ENCODE measurements around the gene PCDHGC5. TPM values are rescaled to one million over a fixed set of nuclear protein-coding genes. Genes with fewer than 3 reads are reported as not detected.

The PCDHGC5 gene
- total RNA-seq, 1 experiment from 2014 or later = not detected

- in situ Hi-C loops (cut with HindIII; ENCODE audit: low pct_unique_long_range_greater_than_20kb, low sequenced_read_pairs) = no loop called here
- DNase-seq (ENCODE audit: low read depth) = peak; percentile 96
These were observed 32.4 kb downstream of the PCDHGC5 start for GRCh38 chr5:141521244-141521781.

- DNase-seq (ENCODE audit: low read depth) = no peak
- in situ Hi-C loops (cut with HindIII; ENCODE audit: low pct_unique_long_range_greater_than_20kb, low sequenced_read_pairs) = no loop called here
These were observed 33.4 kb downstream of the PCDHGC5 start for GRCh38 chr5:141522301-141522700.

GRCh38 chr5:141523991-141524390 is 35.1 kb downstream of the PCDHGC5 start:
- in situ Hi-C loops (cut with HindIII; ENCODE audit: low pct_unique_long_range_greater_than_20kb, low sequenced_read_pairs) = no loop called here
- no peak for DNase-seq (ENCODE audit: low read depth)

- DNase-seq (ENCODE audit: low read depth) = peak; percentile 96
- in situ Hi-C loops (cut with HindIII; ENCODE audit: low pct_unique_long_range_greater_than_20kb, low sequenced_read_pairs) = no loop called here
These were observed 36.0 kb downstream of the PCDHGC5 start for GRCh38 chr5:141524604-141525597.

- in situ Hi-C loops (cut with HindIII; ENCODE audit: low pct_unique_long_range_greater_than_20kb, low sequenced_read_pairs) = no loop called here
- DNase-seq (ENCODE audit: low read depth) = peak; percentile 13
These were observed 36.8 kb downstream of the PCDHGC5 start for GRCh38 chr5:141525653-141526052.

- no peak for DNase-seq (ENCODE audit: low read depth)
- in situ Hi-C loops (cut with HindIII; ENCODE audit: low pct_unique_long_range_greater_than_20kb, low sequenced_read_pairs) = no loop called here
These were observed 38.5 kb downstream of the PCDHGC5 start for GRCh38 chr5:141527426-141527825.

GRCh38 chr5:141528291-141528984 is 39.6 kb downstream of the PCDHGC5 start:
- in situ Hi-C loops (cut with HindIII; ENCODE audit: low pct_unique_long_range_greater_than_20kb, low sequenced_read_pairs) = no loop called here
- no peak for DNase-seq (ENCODE audit: low read depth)

GRCh38 chr5:141529002-141529401 is 40.1 kb downstream of the PCDHGC5 start:
- in situ Hi-C loops (cut with HindIII; ENCODE audit: low pct_unique_long_range_greater_than_20kb, low sequenced_read_pairs) = no loop called here
- no peak for DNase-seq (ENCODE audit: low read depth)

- no peak for DNase-seq (ENCODE audit: low read depth)
- in situ Hi-C loops (cut with HindIII; ENCODE audit: low pct_unique_long_range_greater_than_20kb, low sequenced_read_pairs) = no loop called here
These were observed 41.0 kb downstream of the PCDHGC5 start for GRCh38 chr5:141529873-141530272.

- no peak for DNase-seq (ENCODE audit: low read depth)
- in situ Hi-C loops (cut with HindIII; ENCODE audit: low pct_unique_long_range_greater_than_20kb, low sequenced_read_pairs) = no loop called here
These were observed 43.8 kb downstream of the PCDHGC5 start for GRCh38 chr5:141532726-141533125.

- in situ Hi-C loops (cut with HindIII; ENCODE audit: low pct_unique_long_range_greater_than_20kb, low sequenced_read_pairs) = no loop called here
- DNase-seq (ENCODE audit: low read depth) = no peak
These were observed 45.0 kb downstream of the PCDHGC5 start for GRCh38 chr5:141533897-141534296.

GRCh38 chr5:141534492-141535213 is 45.8 kb downstream of the PCDHGC5 start:
- in situ Hi-C loops (cut with HindIII; ENCODE audit: low pct_unique_long_range_greater_than_20kb, low sequenced_read_pairs) = no loop called here
- DNase-seq (ENCODE audit: low read depth) = no peak

Other genes starting within 250 kb of the PCDHGC5 start
- not detected in 2 replicates for gene PCDHB15, start 243.7 kb upstream of the PCDHGC5 start, total RNA-seq (2014; rRNA removed; shearing (Covaris generic); ENCODE audit: low replicate concordance)
- gene SLC25A2, start 185.0 kb upstream of the PCDHGC5 start, total RNA-seq (2014; rRNA removed; shearing (Covaris generic); ENCODE audit: low replicate concordance) = not detected in 2 replicates
- gene TAF7, start 168.3 kb upstream of the PCDHGC5 start, total RNA-seq (2014; rRNA removed; shearing (Covaris generic); ENCODE audit: low replicate concordance) = 103 and 109 TPM in 2 replicates
- 0.07 TPM in 1 of 2 replicates, not detected in the other for gene PCDHGA1, start 158.6 kb upstream of the PCDHGC5 start, total RNA-seq (2014; rRNA removed; shearing (Covaris generic); ENCODE audit: low replicate concordance)
- not detected in 2 replicates for gene PCDHGA2, start 150.3 kb upstream of the PCDHGC5 start, total RNA-seq (2014; rRNA removed; shearing (Covaris generic); ENCODE audit: low replicate concordance)
- not detected in 2 replicates for gene PCDHGA3, start 145.3 kb upstream of the PCDHGC5 start, total RNA-seq (2014; rRNA removed; shearing (Covaris generic); ENCODE audit: low replicate concordance)
- gene PCDHGB1, start 139.0 kb upstream of the PCDHGC5 start, total RNA-seq (2014; rRNA removed; shearing (Covaris generic); ENCODE audit: low replicate concordance) = 0.06 TPM in 1 of 2 replicates, not detected in the other
- not detected in 2 replicates for gene PCDHGA4, start 134.1 kb upstream of the PCDHGC5 start, total RNA-seq (2014; rRNA removed; shearing (Covaris generic); ENCODE audit: low replicate concordance)
- gene PCDHGB2, start 129.1 kb upstream of the PCDHGC5 start, total RNA-seq (2014; rRNA removed; shearing (Covaris generic); ENCODE audit: low replicate concordance) = 0.34 TPM in 1 of 2 replicates, not detected in the other
- gene PCDHGA5, start 124.9 kb upstream of the PCDHGC5 start, total RNA-seq (2014; rRNA removed; shearing (Covaris generic); ENCODE audit: low replicate concordance) = 0.24 TPM in 1 of 2 replicates, not detected in the other
- not detected in 2 replicates for gene PCDHGB3, start 118.8 kb upstream of the PCDHGC5 start, total RNA-seq (2014; rRNA removed; shearing (Covaris generic); ENCODE audit: low replicate concordance)
- 1.6 TPM in 1 of 2 replicates, not detected in the other for gene PCDHGA6, start 115.2 kb upstream of the PCDHGC5 start, total RNA-seq (2014; rRNA removed; shearing (Covaris generic); ENCODE audit: low replicate concordance)
- gene PCDHGA7, start 106.3 kb upstream of the PCDHGC5 start, total RNA-seq (2014; rRNA removed; shearing (Covaris generic); ENCODE audit: low replicate concordance) = not detected in 2 replicates
- not detected in 2 replicates for gene PCDHGB4, start 101.4 kb upstream of the PCDHGC5 start, total RNA-seq (2014; rRNA removed; shearing (Covaris generic); ENCODE audit: low replicate concordance)
- not detected in 2 replicates for gene PCDHGA8, start 96.4 kb upstream of the PCDHGC5 start, total RNA-seq (2014; rRNA removed; shearing (Covaris generic); ENCODE audit: low replicate concordance)
- gene PCDHGB5, start 91.1 kb upstream of the PCDHGC5 start, total RNA-seq (2014; rRNA removed; shearing (Covaris generic); ENCODE audit: low replicate concordance) = not detected in 2 replicates
- not detected in 2 replicates for gene PCDHGA9, start 86.3 kb upstream of the PCDHGC5 start, total RNA-seq (2014; rRNA removed; shearing (Covaris generic); ENCODE audit: low replicate concordance)
- 0.75 and 1.3 TPM in 2 replicates for gene PCDHGB6, start 81.1 kb upstream of the PCDHGC5 start, total RNA-seq (2014; rRNA removed; shearing (Covaris generic); ENCODE audit: low replicate concordance)
- gene PCDHGA10, start 76.1 kb upstream of the PCDHGC5 start, total RNA-seq (2014; rRNA removed; shearing (Covaris generic); ENCODE audit: low replicate concordance) = 0.14 TPM in 1 of 2 replicates, not detected in the other
- 0.03 and 0.64 TPM in 2 replicates for gene PCDHGB7, start 71.4 kb upstream of the PCDHGC5 start, total RNA-seq (2014; rRNA removed; shearing (Covaris generic); ENCODE audit: low replicate concordance)
- gene PCDHGA11, start 68.0 kb upstream of the PCDHGC5 start, total RNA-seq (2014; rRNA removed; shearing (Covaris generic); ENCODE audit: low replicate concordance) = not detected in 2 replicates
- gene PCDHGA12, start 58.6 kb upstream of the PCDHGC5 start, total RNA-seq (2014; rRNA removed; shearing (Covaris generic); ENCODE audit: low replicate concordance) = not detected in 2 replicates
- gene PCDHGC3, start 13.1 kb upstream of the PCDHGC5 start, total RNA-seq (2014; rRNA removed; shearing (Covaris generic); ENCODE audit: low replicate concordance) = 15.4 and 27.2 TPM in 2 replicates
- gene PCDHGC4, start 4.1 kb upstream of the PCDHGC5 start, total RNA-seq (2014; rRNA removed; shearing (Covaris generic); ENCODE audit: low replicate concordance) = not detected in 2 replicates
- gene DIAPH1, start 129.9 kb downstream of the PCDHGC5 start, total RNA-seq (2014; rRNA removed; shearing (Covaris generic); ENCODE audit: low replicate concordance) = 17.0 and 43.6 TPM in 2 replicates
- 89.9 and 114 TPM in 2 replicates for gene HDAC3, start 147.8 kb downstream of the PCDHGC5 start, total RNA-seq (2014; rRNA removed; shearing (Covaris generic); ENCODE audit: low replicate concordance)
- gene RELL2, start 147.9 kb downstream of the PCDHGC5 start, total RNA-seq (2014; rRNA removed; shearing (Covaris generic); ENCODE audit: low replicate concordance) = 2.6 and 2.7 TPM in 2 replicates
- gene FCHSD1, start 162.3 kb downstream of the PCDHGC5 start, total RNA-seq (2014; rRNA removed; shearing (Covaris generic); ENCODE audit: low replicate concordance) = 19.7 and 23.2 TPM in 2 replicates
- gene ARAP3, start 193.1 kb downstream of the PCDHGC5 start, total RNA-seq (2014; rRNA removed; shearing (Covaris generic); ENCODE audit: low replicate concordance) = 10.6 and 11.8 TPM in 2 replicates